ENCODE measurements around the gene GFOD2.

The GFOD2 gene

DNA sequence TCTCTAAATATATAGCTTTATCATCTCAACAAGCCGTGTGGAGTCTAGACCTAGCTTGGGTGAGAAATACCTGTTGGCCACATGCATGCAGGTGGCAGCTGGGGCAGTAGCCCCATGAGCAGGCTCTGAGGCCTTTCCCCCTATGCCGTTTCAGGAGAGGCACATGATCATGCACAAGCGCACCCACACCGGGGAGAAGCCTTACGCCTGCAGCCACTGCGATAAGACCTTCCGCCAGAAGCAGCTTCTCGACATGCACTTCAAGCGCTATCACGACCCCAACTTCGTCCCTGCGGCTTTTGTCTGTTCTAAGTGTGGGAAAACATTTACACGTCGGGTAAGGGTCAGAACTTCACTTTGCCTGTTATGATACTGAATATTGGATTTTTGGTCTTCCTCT, 90.9 kb downstream of the GFOD2 start:
- no peak for DNase-seq

Measured in activated CD4-positive, alpha-beta T cell treated with anti-CD3 and anti-CD28 coated beads for 1 hour (primary cell).